T1000 (cell line): ENCODE data around the gene ZNF652.
"Not testable (repeated sequence)": the region's sequence is repeated elsewhere in the genome, so short reads cannot be mapped to it uniquely, and the experiment has no call there.

Experiments
- DNase-seq: peaks from one replicate; lab custom pipeline; 2025; ENCODE audit warnings: mixed read lengths; lab: John Stamatoyannopoulos, UW

The ZNF652 gene

GRCh38 chr17:49261540-49261939 is 100.5 kb downstream of the ZNF652 start:
- not testable (repeated sequence) for DNase-seq

- no peak for DNase-seq
Measured at GRCh38 chr17:49260817-49261291, 101.2 kb downstream of the ZNF652 start.

GRCh38 chr17:49260011-49260816 is 101.8 kb downstream of the ZNF652 start:
- peak; percentile 37 for DNase-seq

- no peak for DNase-seq
Measured at GRCh38 chr17:49259663-49260010, 102.4 kb downstream of the ZNF652 start.

- DNase-seq: no peak
Measured at GRCh38 chr17:49258394-49258793, 103.7 kb downstream of the ZNF652 start.

- DNase-seq: no peak
Measured at GRCh38 chr17:49255125-49255524, 106.9 kb downstream of the ZNF652 start.

- no peak for DNase-seq
Measured at GRCh38 chr17:49254066-49254465, 108.0 kb downstream of the ZNF652 start.

- no peak for DNase-seq
Measured at GRCh38 chr17:49252148-49252695, 109.8 kb downstream of the ZNF652 start.

- no peak for DNase-seq
Measured at GRCh38 chr17:49249890-49250522, 112.0 kb downstream of the ZNF652 start.

- DNase-seq: no peak
Measured at GRCh38 chr17:49249292-49249794, 112.7 kb downstream of the ZNF652 start.

- DNase-seq: no peak
Measured at GRCh38 chr17:49247944-49248343, 114.1 kb downstream of the ZNF652 start.

- DNase-seq: no peak
Measured at GRCh38 chr17:49244839-49245238, 117.2 kb downstream of the ZNF652 start.
